ENCODE results near the gene LRRK2.

GRCh38 chr12:40236357-40236850 is 11.6 kb downstream of the LRRK2 start:
- TF ChIP-seq CTCF (IDR thresholded peaks at IDR 0.05 in 4 of 5, conservative IDR thresholded peaks at IDR 0.05 in 1 of 5), result no peak
- no peak for TF ChIP-seq POLR2A (IDR thresholded peaks at IDR 0.05)

Data from gastrocnemius medialis (tissue), 4 donors.